HFFc6 (cell line): ENCODE results near the gene SMTNL2. TPM values are rescaled to one million over a fixed set of nuclear protein-coding genes. Genes with fewer than 3 reads are reported as not detected.

Experiments
- DNase-seq: peaks from one replicate; pipeline ENCODE4 v3.0.0-alpha.2; 2018
- H3K27ac Mint-ChIP-seq: 2 replicates; pipeline ENCODE4 v1.8.0; 2020; ENCODE audit warnings: mild to moderate bottlenecking, mixed read lengths
- H3K27me3 Mint-ChIP-seq: 2 replicates; pipeline ENCODE4 v1.8.0; 2021; ENCODE audit warnings: mild to moderate bottlenecking, moderate library complexity, mixed read lengths; ENCODE audit not compliant: insufficient read depth
- H3K36me3 Mint-ChIP-seq: 2 replicates; pipeline ENCODE4 v1.8.0; 2021; ENCODE audit warnings: low read depth, mixed read lengths
- H3K4me1 Mint-ChIP-seq: 2 replicates; pipeline ENCODE4 v1.8.0; 2020; ENCODE audit warnings: low read depth, mixed read lengths
- H3K4me3 Mint-ChIP-seq: 2 replicates; pipeline ENCODE4 v1.8.0; 2020; ENCODE audit warnings: mild to moderate bottlenecking, moderate library complexity, mixed read lengths
- H3K9me3 Mint-ChIP-seq: 2 replicates; pipeline ENCODE4 v1.8.0; 2020; ENCODE audit warnings: mild to moderate bottlenecking, mixed read lengths
- total RNA-seq, 6 experiments: library from RNA; stranded (reverse); fragmentation: NEBNext Ultra II Directional; extraction: Animal tissue kit (Norgen Biotek cat#: 25700); gene quantifications; 2 replicates in 1 of 6; 3 replicates in 5 of 6; pipeline ENCODE4 v1.2.3, GENCODE V29; 2021
- TF ChIP-seq, protein P1 (sequence below): fragments of 200-600 bp; sonication (generic); IDR thresholded peaks from 2 replicates; pipeline ENCODE4 v1.5.0; 2021; ENCODE audit warnings: antibody characterized with exemption, mild to moderate bottlenecking

Gene SMTNL2
- total RNA-seq, 6 experiments from 2014 or later, result not detected

GRCh38 chr17:4548721-4549531, 35.4 kb upstream of the SMTNL2 start:
- DNase-seq, result no peak
- H3K27me3 Mint-ChIP-seq, result peaks cover 3% of the 10 kb centered on the region
- TF ChIP-seq, protein P1, sequence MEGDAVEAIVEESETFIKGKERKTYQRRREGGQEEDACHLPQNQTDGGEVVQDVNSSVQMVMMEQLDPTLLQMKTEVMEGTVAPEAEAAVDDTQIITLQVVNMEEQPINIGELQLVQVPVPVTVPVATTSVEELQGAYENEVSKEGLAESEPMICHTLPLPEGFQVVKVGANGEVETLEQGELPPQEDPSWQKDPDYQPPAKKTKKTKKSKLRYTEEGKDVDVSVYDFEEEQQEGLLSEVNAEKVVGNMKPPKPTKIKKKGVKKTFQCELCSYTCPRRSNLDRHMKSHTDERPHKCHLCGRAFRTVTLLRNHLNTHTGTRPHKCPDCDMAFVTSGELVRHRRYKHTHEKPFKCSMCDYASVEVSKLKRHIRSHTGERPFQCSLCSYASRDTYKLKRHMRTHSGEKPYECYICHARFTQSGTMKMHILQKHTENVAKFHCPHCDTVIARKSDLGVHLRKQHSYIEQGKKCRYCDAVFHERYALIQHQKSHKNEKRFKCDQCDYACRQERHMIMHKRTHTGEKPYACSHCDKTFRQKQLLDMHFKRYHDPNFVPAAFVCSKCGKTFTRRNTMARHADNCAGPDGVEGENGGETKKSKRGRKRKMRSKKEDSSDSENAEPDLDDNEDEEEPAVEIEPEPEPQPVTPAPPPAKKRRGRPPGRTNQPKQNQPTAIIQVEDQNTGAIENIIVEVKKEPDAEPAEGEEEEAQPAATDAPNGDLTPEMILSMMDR, result no peak
- no peaks in the 10 kb centered on the region for H3K9me3 Mint-ChIP-seq
- peaks cover 9% of the 10 kb centered on the region for H3K4me1 Mint-ChIP-seq
- no peak overlapping the region for H3K4me3 Mint-ChIP-seq
- peak overlapping the region; percentile 11; the same call in 1 of the 2 replicates for H3K27ac Mint-ChIP-seq
- peaks cover 11% of the 10 kb centered on the region for H3K36me3 Mint-ChIP-seq

GRCh38 chr17:4549781-4550533, 34.4 kb upstream of the SMTNL2 start:
- TF ChIP-seq, protein P1, result no peak
- Mint-ChIP-seq H3K27ac (no peak overlapping the region), H3K4me3 (no peak overlapping the region), H3K9me3 (no peaks in the 10 kb centered on the region), H3K4me1 (peaks cover 16% of the 10 kb centered on the region), H3K27me3 (peaks cover 3% of the 10 kb centered on the region; the same call in 1 of the 2 replicates), H3K36me3 (peaks cover 21% of the 10 kb centered on the region)
- DNase-seq, result no peak

GRCh38 chr17:4550534-4551039, 33.7 kb upstream of the SMTNL2 start:
- peaks cover 21% of the 10 kb centered on the region for H3K36me3 Mint-ChIP-seq

GRCh38 chr17:4551141-4551540, 33.2 kb upstream of the SMTNL2 start:
- Mint-ChIP-seq H3K27me3 (peaks cover 3% of the 10 kb centered on the region), H3K4me1 (peaks cover 25% of the 10 kb centered on the region), H3K9me3 (no peaks in the 10 kb centered on the region), H3K36me3 (peaks cover 21% of the 10 kb centered on the region), H3K27ac (peak overlapping the region; percentile 29; the same call in 1 of the 2 replicates), H3K4me3 (no peak overlapping the region)
- DNase-seq, result no peak
- TF ChIP-seq, protein P1, result peak; percentile 50

More at GRCh38 chr17:4550534-4551039, 33.7 kb upstream of the SMTNL2 start:
- Mint-ChIP-seq H3K4me1 (peaks cover 19% of the 10 kb centered on the region), H3K27ac (no peak overlapping the region), H3K27me3 (peaks cover 3% of the 10 kb centered on the region), H3K4me3 (no peak overlapping the region), H3K9me3 (no peaks in the 10 kb centered on the region)
- TF ChIP-seq, protein P1, result no peak
- no peak for DNase-seq

DNA sequence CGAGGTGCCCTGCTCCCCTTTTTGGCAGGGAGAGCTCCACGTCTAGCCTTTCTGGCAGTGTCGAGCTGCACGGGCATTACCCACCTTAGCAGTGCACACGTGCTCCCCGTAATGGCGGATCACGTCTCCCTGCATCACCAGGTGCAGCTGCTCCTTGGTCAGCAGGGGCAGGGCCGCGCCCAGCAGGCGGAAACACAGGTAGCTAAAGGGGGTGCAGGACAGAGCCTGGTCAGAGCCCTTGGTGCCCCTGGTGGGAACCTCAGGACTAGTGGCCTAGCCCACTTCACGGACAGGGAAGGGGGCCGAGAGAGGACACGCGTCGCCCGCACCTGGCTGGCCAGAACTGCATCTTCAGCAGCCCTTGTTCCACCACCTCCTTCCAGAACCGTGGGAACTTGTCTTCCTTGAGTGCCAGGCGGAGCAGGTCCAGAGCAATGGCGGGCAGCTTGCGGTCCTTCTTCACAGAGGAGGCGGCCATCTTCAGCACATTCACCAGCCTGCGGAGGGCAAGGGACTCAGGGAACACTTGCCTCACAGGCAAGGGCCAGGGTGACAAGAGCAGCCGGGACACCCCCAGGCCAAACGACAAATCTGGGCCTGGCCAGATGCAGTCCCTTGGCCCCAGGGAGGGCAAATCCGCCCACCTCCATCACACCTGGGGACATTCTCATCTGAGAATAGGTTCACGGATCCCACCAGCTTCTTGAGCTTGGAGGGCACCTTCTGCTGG, 32.4 kb upstream of the SMTNL2 start:
- H3K9me3 Mint-ChIP-seq, result no peaks in the 10 kb centered on the region
- H3K4me3 Mint-ChIP-seq, result no peak overlapping the region
- TF ChIP-seq, protein P1, result no peak
- H3K4me1 Mint-ChIP-seq, result peaks cover 27% of the 10 kb centered on the region
- DNase-seq, result no peak
- peaks cover 3% of the 10 kb centered on the region for H3K27me3 Mint-ChIP-seq
- peaks cover 21% of the 10 kb centered on the region for H3K36me3 Mint-ChIP-seq
- H3K27ac Mint-ChIP-seq, result no peak overlapping the region
